Caco-2 (cell line): ENCODE data around the gene TNS1. TPM values are rescaled to one million over a fixed set of nuclear protein-coding genes. Genes with fewer than 3 reads are reported as not detected.

Experiments
- BruUV-seq: library from RNA; stranded (reverse); fragments of 400-500 nt; replicated peaks from 2 replicates; lab custom pipeline; 2021; lab: Mats Ljungman, UMichigan
- CTCF ChIA-PET: fragments of 300-600 bp; sonication (Branson Sonifier 250); formaldehyde crosslinking; loops from one replicate; lab custom pipeline; 2022; ENCODE audit warnings: antibody characterized with exemption; lab: Charles Lee
- POLR2A ChIA-PET: fragments of 300-600 bp; sonication (Branson Sonifier 250); formaldehyde crosslinking; loops from one replicate; lab custom pipeline; 2022; ENCODE audit warnings: antibody characterized with exemption; lab: Charles Lee
- DNase-seq, 2 experiments: peaks; one replicate each; pipeline versions ENCODE4 v3.0.0 to v3.0.0-alpha.2; 2020 to 2022
- H3K27me3 ChIP-seq: replicated peaks from 2 replicates; pipeline ENCODE4 v1.6.0; 2011; ENCODE audit warnings: low read length; ENCODE audit not compliant: control insufficient read depth, insufficient read depth
- H3K36me3 ChIP-seq: 2 replicates; pipeline ENCODE4 v1.5.1; 2011; ENCODE audit warnings: low read length; ENCODE audit not compliant: control insufficient read depth, insufficient read depth
- H3K4me1 ChIP-seq: fragments of 250-450 bp; sonication (Bioruptor Pico); 2 replicates; pipeline ENCODE4 v1.5.1; 2020; ENCODE audit warnings: mild to moderate bottlenecking
- H3K4me3 ChIP-seq: 2 replicates; pipeline ENCODE4 v1.5.1; 2011; ENCODE audit warnings: low read depth, mild to moderate bottlenecking, control low read depth, low read length
- H3K9me3 ChIP-seq: fragments of 250-450 bp; sonication (Bioruptor Pico); 2 replicates; pipeline ENCODE4 v1.5.1; 2020; ENCODE audit warnings: mild to moderate bottlenecking, moderate library complexity
- H3K27ac Mint-ChIP-seq: one replicate; pipeline ENCODE4 v1.8.0; 2022; ENCODE audit warnings: mixed read lengths; ENCODE audit not compliant: unreplicated experiment
- H3K27me3 Mint-ChIP-seq: one replicate; pipeline ENCODE4 v1.8.0; 2022; ENCODE audit warnings: mixed read lengths; ENCODE audit not compliant: insufficient read depth, unreplicated experiment
- H3K36me3 Mint-ChIP-seq: one replicate; pipeline ENCODE4 v1.8.0; 2022; ENCODE audit warnings: mild to moderate bottlenecking, mixed read lengths; ENCODE audit not compliant: insufficient read depth, unreplicated experiment
- H3K4me1 Mint-ChIP-seq: one replicate; pipeline ENCODE4 v1.8.0; 2022; ENCODE audit warnings: low read depth, mixed read lengths; ENCODE audit not compliant: unreplicated experiment
- H3K4me3 Mint-ChIP-seq: one replicate; pipeline ENCODE4 v1.8.0; 2022; ENCODE audit warnings: mild to moderate bottlenecking, moderate library complexity, mixed read lengths; ENCODE audit not compliant: unreplicated experiment
- H3K9me3 Mint-ChIP-seq: one replicate; pipeline ENCODE4 v1.8.0; 2022; ENCODE audit warnings: mixed read lengths; ENCODE audit not compliant: unreplicated experiment
- CTCF ChIP-seq, 2 experiments: fragments of 200-600 bp in 1 of 2; IDR thresholded peaks; 1 replicate in 1 of 2; 2 replicates in 1 of 2; pipeline versions ENCODE4 v1.5.1 to v1.8.0; 2011 to 2022; ENCODE audit warnings: antibody characterized with exemption in 1 of 2, control low read depth in 1 of 2, inconsistent platforms in 1 of 2, low read depth in 1 of 2, low read length in 1 of 2, mild to moderate bottlenecking in 1 of 2, moderate library complexity in 1 of 2; ENCODE audit not compliant: insufficient read depth in 1 of 2, severe bottlenecking in 1 of 2, unreplicated experiment in 1 of 2
- intact Hi-C: fragments of 100-400 bp; cut with micrococcal nuclease; formaldehyde crosslinking; loops from one replicate; pipeline ENCODE4 v1.10.0; 2022; ENCODE audit not compliant: unreplicated experiment
- total RNA-seq: library from RNA; stranded (reverse); gene quantifications from 2 replicates; pipeline ENCODE4 v1.2.3, GENCODE V29; 2022

TNS1 gene
- total RNA-seq, 1 experiment from 2014 or later, result 16.1 TPM

- ChIA-PET CTCF (interaction anchor here (0.6 to 2.6 kb wide), 4 partner anchors 9 to 157 kb away, joined by 3 to 20 read pairs (median 4); no protein-coding TSS in a partner anchor), POLR2A (no interaction called here)
- Mint-ChIP-seq H3K27ac (no peak overlapping the region), H3K4me3 (no peak overlapping the region), H3K4me1 (peaks cover 21% of the 10 kb centered on the region), H3K9me3 (no peaks in the 10 kb centered on the region), H3K36me3 (no peaks in the 10 kb centered on the region), H3K27me3 (no peaks in the 10 kb centered on the region)
- Histone ChIP-seq H3K4me1 (peaks cover 21% of the 10 kb centered on the region), H3K27me3 (no peaks in the 10 kb centered on the region), H3K9me3 (no peaks in the 10 kb centered on the region), H3K4me3 (no peak overlapping the region), H3K36me3 (no peaks in the 10 kb centered on the region)
- no peak for TF ChIP-seq CTCF (IDR thresholded peaks at IDR 0.05; ENCODE audit: insufficient read depth in 1 of 2, low read depth in 1 of 2, low read length in 1 of 2, severe bottlenecking in 1 of 2, unreplicated experiment in 1 of 2)
- intact Hi-C loops, result no loop called here
- BruUV-seq, result no TSS peak
- no peak for DNase-seq
These were observed 60.7 kb downstream of the TNS1 start for GRCh38 chr2:217941886-217942728.

- Histone ChIP-seq H3K27me3 (no peaks in the 10 kb centered on the region), H3K4me3 (no peak overlapping the region), H3K4me1 (peaks cover 21% of the 10 kb centered on the region), H3K36me3 (no peaks in the 10 kb centered on the region), H3K9me3 (no peaks in the 10 kb centered on the region)
- H3K27ac Mint-ChIP-seq, result no peak overlapping the region
- H3K9me3 Mint-ChIP-seq, result no peaks in the 10 kb centered on the region
- CTCF ChIA-PET, result interaction anchor here (0.9 to 2.0 kb wide), 2 partner anchors 9 to 54 kb away, joined by 3 to 6 read pairs; no protein-coding TSS in a partner anchor
- peaks cover 19% of the 10 kb centered on the region for H3K4me1 Mint-ChIP-seq
- H3K36me3 Mint-ChIP-seq, result no peaks in the 10 kb centered on the region
- no TSS peak for BruUV-seq
- DNase-seq, result no peak
- POLR2A ChIA-PET, result no interaction called here
- intact Hi-C loops, result no loop called here
- H3K4me3 Mint-ChIP-seq, result no peak overlapping the region
- no peaks in the 10 kb centered on the region for H3K27me3 Mint-ChIP-seq
- no peak for TF ChIP-seq CTCF (IDR thresholded peaks at IDR 0.05; ENCODE audit: insufficient read depth in 1 of 2, low read depth in 1 of 2, low read length in 1 of 2, severe bottlenecking in 1 of 2, unreplicated experiment in 1 of 2)
These were observed 61.5 kb downstream of the TNS1 start for GRCh38 chr2:217941339-217941738.

- Histone ChIP-seq H3K9me3 (no peaks in the 10 kb centered on the region), H3K4me3 (no peak overlapping the region), H3K27me3 (no peaks in the 10 kb centered on the region), H3K4me1 (peaks cover 21% of the 10 kb centered on the region), H3K36me3 (no peaks in the 10 kb centered on the region)
- BruUV-seq, result no TSS peak
- intact Hi-C loops, result no loop called here
- ChIA-PET POLR2A (no interaction called here), CTCF (interaction anchor here (2.0 kb wide), 1 partner anchor 8 kb away, joined by 6 read pairs; no protein-coding TSS in a partner anchor)
- Mint-ChIP-seq H3K27me3 (no peaks in the 10 kb centered on the region), H3K4me1 (peaks cover 19% of the 10 kb centered on the region), H3K27ac (no peak overlapping the region), H3K9me3 (no peaks in the 10 kb centered on the region), H3K36me3 (no peaks in the 10 kb centered on the region), H3K4me3 (no peak overlapping the region)
- DNase-seq, result no peak
- no peak for TF ChIP-seq CTCF (IDR thresholded peaks at IDR 0.05; ENCODE audit: insufficient read depth in 1 of 2, low read depth in 1 of 2, low read length in 1 of 2, severe bottlenecking in 1 of 2, unreplicated experiment in 1 of 2)
These were observed 62.3 kb downstream of the TNS1 start for GRCh38 chr2:217940261-217941220.
